ENCODE results near the gene PRKCA. TPM values are rescaled to one million over a fixed set of nuclear protein-coding genes. Genes with fewer than 3 reads are reported as not detected.

PRKCA gene
- total RNA-seq, 1 donor from 2014 or later = 6.7 TPM

DNA sequence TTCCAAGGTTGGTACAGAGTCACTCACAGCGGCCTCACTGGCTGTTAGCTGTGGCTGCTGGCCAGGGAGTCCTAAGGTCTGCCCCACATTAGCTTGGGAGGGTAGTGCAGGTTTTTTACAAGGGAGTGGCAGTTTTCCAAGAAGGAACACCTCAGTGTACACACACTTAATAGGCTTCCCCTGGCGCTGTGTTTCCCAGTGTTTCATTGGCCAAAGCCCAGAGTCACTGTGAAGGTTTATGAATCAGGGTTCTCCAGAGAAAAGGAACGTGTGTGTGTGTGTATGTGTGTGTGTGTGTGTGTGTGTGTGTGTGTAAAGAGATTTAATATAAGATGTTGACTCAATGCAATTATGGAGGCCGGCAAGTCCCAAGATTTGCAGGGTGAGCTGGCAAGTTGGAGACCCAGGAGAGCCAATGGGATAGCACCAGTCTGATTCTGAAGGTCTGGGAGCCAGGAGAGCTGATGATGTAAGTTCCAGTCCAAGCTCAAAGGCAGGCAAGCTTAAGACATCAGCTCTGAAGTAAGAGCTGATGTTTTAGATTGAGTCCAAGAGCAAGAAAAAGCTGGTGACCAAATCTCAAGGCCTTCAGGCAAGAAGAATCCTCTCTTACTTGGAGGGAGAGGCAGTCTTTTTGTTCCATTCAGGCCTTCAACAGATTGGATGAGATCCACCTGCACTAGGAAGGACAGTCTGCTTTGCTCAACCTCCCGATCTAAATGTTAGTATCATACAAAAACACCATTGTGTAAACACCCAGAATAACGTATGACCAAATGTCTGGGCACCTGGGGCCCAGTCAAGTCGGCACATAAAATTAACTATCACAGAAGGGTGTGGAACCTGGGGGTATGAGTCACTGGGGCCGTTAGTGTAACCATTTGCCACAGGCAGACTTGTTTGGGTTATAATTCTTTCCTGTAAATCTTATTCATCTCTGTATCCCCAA lies 206.8 kb downstream of the PRKCA start:
- TF ChIP-seq, protein P1, sequence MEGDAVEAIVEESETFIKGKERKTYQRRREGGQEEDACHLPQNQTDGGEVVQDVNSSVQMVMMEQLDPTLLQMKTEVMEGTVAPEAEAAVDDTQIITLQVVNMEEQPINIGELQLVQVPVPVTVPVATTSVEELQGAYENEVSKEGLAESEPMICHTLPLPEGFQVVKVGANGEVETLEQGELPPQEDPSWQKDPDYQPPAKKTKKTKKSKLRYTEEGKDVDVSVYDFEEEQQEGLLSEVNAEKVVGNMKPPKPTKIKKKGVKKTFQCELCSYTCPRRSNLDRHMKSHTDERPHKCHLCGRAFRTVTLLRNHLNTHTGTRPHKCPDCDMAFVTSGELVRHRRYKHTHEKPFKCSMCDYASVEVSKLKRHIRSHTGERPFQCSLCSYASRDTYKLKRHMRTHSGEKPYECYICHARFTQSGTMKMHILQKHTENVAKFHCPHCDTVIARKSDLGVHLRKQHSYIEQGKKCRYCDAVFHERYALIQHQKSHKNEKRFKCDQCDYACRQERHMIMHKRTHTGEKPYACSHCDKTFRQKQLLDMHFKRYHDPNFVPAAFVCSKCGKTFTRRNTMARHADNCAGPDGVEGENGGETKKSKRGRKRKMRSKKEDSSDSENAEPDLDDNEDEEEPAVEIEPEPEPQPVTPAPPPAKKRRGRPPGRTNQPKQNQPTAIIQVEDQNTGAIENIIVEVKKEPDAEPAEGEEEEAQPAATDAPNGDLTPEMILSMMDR (conservative IDR thresholded peaks at IDR 0.05; ENCODE audit: low read depth, low read length) = no peak
- H3K4me3 ChIP-seq (ENCODE audit: low read depth, low read length) = no peak overlapping the region
- DNase-seq (ENCODE audit: low read depth) = no peak

DNA sequence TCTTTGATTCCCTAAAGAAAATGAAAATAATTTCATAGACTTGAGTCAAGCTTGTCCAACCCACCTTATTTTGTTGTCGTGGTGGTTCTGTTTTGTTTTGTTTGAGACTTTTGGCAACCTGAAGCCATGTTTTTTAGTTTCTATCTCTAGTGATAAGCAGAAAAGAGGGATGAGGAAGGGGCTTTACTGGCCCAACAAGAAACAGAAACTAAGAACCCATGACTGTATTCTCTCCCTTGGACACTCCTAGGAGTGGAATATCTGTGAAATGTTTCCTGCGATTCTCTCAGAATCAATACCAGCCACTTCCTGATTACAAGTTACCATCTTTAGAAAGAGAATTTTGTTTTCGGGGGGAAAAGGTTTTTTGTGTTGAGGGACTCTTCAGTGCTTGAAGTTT lies 207.5 kb downstream of the PRKCA start:
- TF ChIP-seq, protein P1 (conservative IDR thresholded peaks at IDR 0.05; ENCODE audit: low read depth, low read length) = no peak
- DNase-seq (ENCODE audit: low read depth) = no peak
- no peak overlapping the region for H3K4me3 ChIP-seq (ENCODE audit: low read depth, low read length)

DNA sequence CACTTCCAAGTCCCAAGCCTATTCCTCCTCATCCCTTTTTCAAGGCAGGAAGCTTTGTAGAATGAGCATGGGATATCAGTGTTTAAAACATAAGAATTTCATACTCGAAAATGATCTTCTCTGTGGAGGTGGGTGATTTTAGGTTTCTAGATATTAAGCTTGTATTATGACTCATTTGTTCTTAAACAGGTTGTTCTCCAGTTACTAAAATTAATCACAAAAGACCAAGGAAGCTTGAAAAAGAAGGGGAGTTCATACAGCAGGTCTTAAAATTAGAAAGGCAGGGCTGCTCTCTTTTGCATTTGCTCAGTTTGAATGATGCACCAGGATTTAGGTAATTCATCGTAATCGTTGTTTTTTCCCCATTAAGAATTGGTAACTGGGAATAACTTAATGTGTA lies 208.7 kb downstream of the PRKCA start:
- DNase-seq (ENCODE audit: low read depth) = no peak
- H3K4me3 ChIP-seq (ENCODE audit: low read depth, low read length) = no peak overlapping the region
- TF ChIP-seq, protein P1 (conservative IDR thresholded peaks at IDR 0.05; ENCODE audit: low read depth, low read length) = no peak

DNA sequence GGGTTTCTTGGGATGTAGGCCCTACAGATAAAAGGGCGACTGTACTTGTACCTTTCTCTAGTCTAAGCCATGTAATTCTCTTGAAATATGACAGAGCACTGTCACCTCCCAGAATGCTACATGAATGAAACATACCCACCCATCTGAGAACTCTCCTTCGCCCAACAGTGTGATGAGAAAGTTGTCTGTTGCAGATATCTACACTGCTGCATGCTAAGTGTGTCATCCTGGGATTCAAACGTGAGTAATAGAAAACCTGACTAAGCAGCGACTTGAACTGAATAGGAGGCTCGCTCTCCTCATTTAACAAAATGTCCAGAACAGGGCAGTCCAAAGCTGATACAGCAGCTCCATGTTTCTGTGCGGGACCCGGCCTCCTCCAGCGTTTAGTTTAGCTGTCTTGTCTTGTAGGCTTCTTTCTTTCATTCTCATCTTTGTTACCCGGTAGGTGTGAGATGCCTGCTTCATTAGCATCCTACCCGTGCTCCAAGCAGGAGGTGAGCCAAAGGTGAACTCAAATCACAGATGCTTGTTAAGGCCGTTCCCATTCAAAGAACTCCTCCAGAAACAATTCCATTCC lies 211.9 kb downstream of the PRKCA start:
- no peak overlapping the region for H3K4me3 ChIP-seq (ENCODE audit: low read depth, low read length)
- no peak for DNase-seq (ENCODE audit: low read depth)
- TF ChIP-seq, protein P1 (conservative IDR thresholded peaks at IDR 0.05; ENCODE audit: low read depth, low read length) = no peak

DNA sequence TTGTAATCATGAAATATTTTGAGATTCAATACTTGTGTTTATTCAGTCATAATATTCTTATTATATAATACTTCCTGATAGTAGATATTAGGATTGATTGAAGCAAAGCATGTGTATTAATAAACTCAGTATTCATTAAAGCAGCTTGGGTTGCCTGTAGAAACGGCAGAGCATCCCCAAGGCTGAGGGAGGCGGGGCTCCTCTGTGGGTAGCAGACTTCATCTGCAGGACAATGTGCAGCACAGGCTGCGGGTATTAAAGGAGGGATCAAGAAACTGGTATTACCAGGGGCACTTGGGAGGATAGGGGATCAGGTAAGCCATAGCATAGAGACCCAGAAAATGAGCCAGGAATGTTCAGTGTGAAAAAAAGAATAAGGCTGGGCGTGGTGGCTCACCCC lies 213.6 kb downstream of the PRKCA start:
- H3K4me3 ChIP-seq (ENCODE audit: low read depth, low read length) = no peak overlapping the region
- no peak for DNase-seq (ENCODE audit: low read depth)
- TF ChIP-seq, protein P1 (conservative IDR thresholded peaks at IDR 0.05; ENCODE audit: low read depth, low read length) = no peak

DNA sequence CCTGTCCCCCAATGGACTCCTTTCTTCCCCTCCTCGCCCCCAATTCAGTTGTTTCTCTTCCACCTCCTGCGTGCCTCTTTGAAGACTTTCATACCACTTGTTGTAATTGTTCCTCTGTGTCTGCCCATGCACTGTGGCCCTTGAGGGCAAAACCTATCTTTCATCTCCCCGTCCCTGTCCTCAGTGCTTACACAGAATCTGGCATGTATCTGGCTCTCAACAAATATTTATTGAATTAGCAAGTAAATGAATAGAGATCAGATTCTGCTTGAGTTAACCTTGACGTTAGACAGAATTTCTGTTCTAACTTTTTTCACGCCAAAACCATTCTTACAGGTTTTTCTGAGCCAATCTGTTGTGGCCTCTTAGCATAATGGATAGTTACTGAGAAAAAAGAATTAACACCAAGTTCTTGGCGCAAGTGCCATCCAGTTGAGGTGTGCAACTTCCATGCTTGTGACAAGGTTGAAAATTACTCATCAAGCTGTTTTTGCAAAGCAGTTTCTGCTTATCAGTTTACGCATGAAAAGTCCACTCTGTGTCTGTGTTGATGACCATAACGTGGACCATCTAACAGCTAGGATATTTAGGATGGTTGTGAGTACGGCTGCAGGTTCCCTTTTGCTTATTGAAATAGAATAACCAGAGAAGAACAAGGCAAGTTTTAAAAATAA lies 215.1 kb downstream of the PRKCA start:
- TF ChIP-seq, protein P1 (conservative IDR thresholded peaks at IDR 0.05; ENCODE audit: low read depth, low read length) = no peak
- no peak overlapping the region for H3K4me3 ChIP-seq (ENCODE audit: low read depth, low read length)

More for the DNA sequence above, 215.1 kb downstream of the PRKCA start:
- DNase-seq (ENCODE audit: low read depth) = no peak
